ENCODE measurements around the gene CRYM.

Gene CRYM

GRCh38 chr16:21233521-21234150 is 44.5 kb downstream of the CRYM start, which contains the start of gene ANKS4B:
Gene ANKS4B, plus strand, starts transcription at chr16:21233699. Its CDS starts 39 bp downstream, at chr16:21233738.
- no peaks in the 10 kb centered on the region for H3K27me3 ChIP-seq (ENCODE audit: control insufficient read depth, insufficient read depth, low read length)
- H3K36me3 ChIP-seq (ENCODE audit: control insufficient read depth, insufficient read depth, low read length) = no peaks in the 10 kb centered on the region
- no peaks in the 10 kb centered on the region for H3K4me1 ChIP-seq (ENCODE audit: control insufficient read depth, insufficient read depth, low read length)
- no peak within 1 kb of the TSS for H3K4me3 ChIP-seq (ENCODE audit: low read depth, low read length)
- no peaks in the 10 kb centered on the region for H3K9me3 ChIP-seq (ENCODE audit: control insufficient read depth, insufficient read depth, low read length)
- no peak within 1 kb of the TSS for H3K9ac ChIP-seq (ENCODE audit: low read depth, low read length)

- H3K9ac ChIP-seq (ENCODE audit: low read depth, low read length) = no peak overlapping the region
- no peaks in the 10 kb centered on the region for H3K4me1 ChIP-seq (ENCODE audit: control insufficient read depth, insufficient read depth, low read length)
- H3K9me3 ChIP-seq (ENCODE audit: control insufficient read depth, insufficient read depth, low read length) = no peaks in the 10 kb centered on the region
- H3K4me3 ChIP-seq (ENCODE audit: low read depth, low read length) = no peak overlapping the region
- H3K27me3 ChIP-seq (ENCODE audit: control insufficient read depth, insufficient read depth, low read length) = no peaks in the 10 kb centered on the region
- no peaks in the 10 kb centered on the region for H3K36me3 ChIP-seq (ENCODE audit: control insufficient read depth, insufficient read depth, low read length)
Observed at GRCh38 chr16:21233045-21233520, 45.0 kb downstream of the CRYM start.

GRCh38 chr16:21228361-21228872 is 49.7 kb downstream of the CRYM start:
- no peaks in the 10 kb centered on the region for H3K27me3 ChIP-seq (ENCODE audit: control insufficient read depth, insufficient read depth, low read length)
- no peak overlapping the region for H3K9ac ChIP-seq (ENCODE audit: low read depth, low read length)
- H3K9me3 ChIP-seq (ENCODE audit: control insufficient read depth, insufficient read depth, low read length) = no peaks in the 10 kb centered on the region
- peaks cover 5% of the 10 kb centered on the region for H3K4me1 ChIP-seq (ENCODE audit: control insufficient read depth, insufficient read depth, low read length)
- H3K4me3 ChIP-seq (ENCODE audit: low read depth, low read length) = no peak overlapping the region
- no peaks in the 10 kb centered on the region for H3K36me3 ChIP-seq (ENCODE audit: control insufficient read depth, insufficient read depth, low read length)

GRCh38 chr16:21227866-21228265 is 50.2 kb downstream of the CRYM start:
- no peaks in the 10 kb centered on the region for H3K27me3 ChIP-seq (ENCODE audit: control insufficient read depth, insufficient read depth, low read length)
- no peak overlapping the region for H3K9ac ChIP-seq (ENCODE audit: low read depth, low read length)
- H3K9me3 ChIP-seq (ENCODE audit: control insufficient read depth, insufficient read depth, low read length) = no peaks in the 10 kb centered on the region
- peaks cover 8% of the 10 kb centered on the region for H3K4me1 ChIP-seq (ENCODE audit: control insufficient read depth, insufficient read depth, low read length)
- H3K36me3 ChIP-seq (ENCODE audit: control insufficient read depth, insufficient read depth, low read length) = no peaks in the 10 kb centered on the region
- H3K4me3 ChIP-seq (ENCODE audit: low read depth, low read length) = no peak overlapping the region

- H3K36me3 ChIP-seq (ENCODE audit: control insufficient read depth, insufficient read depth, low read length) = no peaks in the 10 kb centered on the region
Observed at GRCh38 chr16:21226749-21227148, 51.3 kb downstream of the CRYM start.

GRCh38 chr16:21224800-21225199 is 53.3 kb downstream of the CRYM start:
- Histone ChIP-seq H3K36me3 (ENCODE audit: control insufficient read depth, insufficient read depth, low read length) (no peaks in the 10 kb centered on the region), H3K4me3 (ENCODE audit: low read depth, low read length) (no peak overlapping the region), H3K9ac (ENCODE audit: low read depth, low read length) (no peak overlapping the region), H3K9me3 (ENCODE audit: control insufficient read depth, insufficient read depth, low read length) (no peaks in the 10 kb centered on the region), H3K4me1 (ENCODE audit: control insufficient read depth, insufficient read depth, low read length) (peaks cover 19% of the 10 kb centered on the region), H3K27me3 (ENCODE audit: control insufficient read depth, insufficient read depth, low read length) (peaks cover 3% of the 10 kb centered on the region)

More at GRCh38 chr16:21226749-21227148, 51.3 kb downstream of the CRYM start:
- Histone ChIP-seq H3K4me1 (ENCODE audit: control insufficient read depth, insufficient read depth, low read length) (peaks cover 13% of the 10 kb centered on the region), H3K4me3 (ENCODE audit: low read depth, low read length) (no peak overlapping the region), H3K27me3 (ENCODE audit: control insufficient read depth, insufficient read depth, low read length) (no peaks in the 10 kb centered on the region), H3K9ac (ENCODE audit: low read depth, low read length) (no peak overlapping the region), H3K9me3 (ENCODE audit: control insufficient read depth, insufficient read depth, low read length) (no peaks in the 10 kb centered on the region)

- H3K36me3 ChIP-seq (ENCODE audit: control insufficient read depth, insufficient read depth, low read length) = no peaks in the 10 kb centered on the region
- H3K9ac ChIP-seq (ENCODE audit: low read depth, low read length) = no peak overlapping the region
- H3K4me3 ChIP-seq (ENCODE audit: low read depth, low read length) = no peak overlapping the region
- H3K9me3 ChIP-seq (ENCODE audit: control insufficient read depth, insufficient read depth, low read length) = no peaks in the 10 kb centered on the region
- peaks cover 3% of the 10 kb centered on the region for H3K27me3 ChIP-seq (ENCODE audit: control insufficient read depth, insufficient read depth, low read length)
- H3K4me1 ChIP-seq (ENCODE audit: control insufficient read depth, insufficient read depth, low read length) = peaks cover 19% of the 10 kb centered on the region
Observed at GRCh38 chr16:21223787-21224186, 54.3 kb downstream of the CRYM start.

- Histone ChIP-seq H3K9me3 (ENCODE audit: control insufficient read depth, insufficient read depth, low read length) (no peaks in the 10 kb centered on the region), H3K27me3 (ENCODE audit: control insufficient read depth, insufficient read depth, low read length) (peaks cover 3% of the 10 kb centered on the region), H3K9ac (ENCODE audit: low read depth, low read length) (no peak overlapping the region), H3K4me3 (ENCODE audit: low read depth, low read length) (no peak overlapping the region), H3K4me1 (ENCODE audit: control insufficient read depth, insufficient read depth, low read length) (peaks cover 19% of the 10 kb centered on the region), H3K36me3 (ENCODE audit: control insufficient read depth, insufficient read depth, low read length) (no peaks in the 10 kb centered on the region)
Observed at GRCh38 chr16:21222495-21223337, 55.4 kb downstream of the CRYM start.

- H3K9ac ChIP-seq (ENCODE audit: low read depth, low read length) = no peak overlapping the region
- H3K36me3 ChIP-seq (ENCODE audit: control insufficient read depth, insufficient read depth, low read length) = no peaks in the 10 kb centered on the region
- peaks cover 19% of the 10 kb centered on the region for H3K4me1 ChIP-seq (ENCODE audit: control insufficient read depth, insufficient read depth, low read length)
- peaks cover 3% of the 10 kb centered on the region for H3K27me3 ChIP-seq (ENCODE audit: control insufficient read depth, insufficient read depth, low read length)
- no peak overlapping the region for H3K4me3 ChIP-seq (ENCODE audit: low read depth, low read length)
- H3K9me3 ChIP-seq (ENCODE audit: control insufficient read depth, insufficient read depth, low read length) = no peaks in the 10 kb centered on the region
Observed at GRCh38 chr16:21219551-21219950, 58.5 kb downstream of the CRYM start.

- Histone ChIP-seq H3K4me3 (ENCODE audit: low read depth, low read length) (no peak overlapping the region), H3K9ac (ENCODE audit: low read depth, low read length) (no peak overlapping the region), H3K36me3 (ENCODE audit: control insufficient read depth, insufficient read depth, low read length) (no peaks in the 10 kb centered on the region), H3K4me1 (ENCODE audit: control insufficient read depth, insufficient read depth, low read length) (peaks cover 17% of the 10 kb centered on the region), H3K27me3 (ENCODE audit: control insufficient read depth, insufficient read depth, low read length) (peaks cover 3% of the 10 kb centered on the region), H3K9me3 (ENCODE audit: control insufficient read depth, insufficient read depth, low read length) (no peaks in the 10 kb centered on the region)
Observed at GRCh38 chr16:21218153-21218552, 59.9 kb downstream of the CRYM start.

GRCh38 chr16:21217121-21217520 is 61.0 kb downstream of the CRYM start:
- Histone ChIP-seq H3K27me3 (ENCODE audit: control insufficient read depth, insufficient read depth, low read length) (peaks cover 3% of the 10 kb centered on the region), H3K4me3 (ENCODE audit: low read depth, low read length) (no peak overlapping the region), H3K36me3 (ENCODE audit: control insufficient read depth, insufficient read depth, low read length) (no peaks in the 10 kb centered on the region), H3K9me3 (ENCODE audit: control insufficient read depth, insufficient read depth, low read length) (no peaks in the 10 kb centered on the region), H3K4me1 (ENCODE audit: control insufficient read depth, insufficient read depth, low read length) (peaks cover 10% of the 10 kb centered on the region), H3K9ac (ENCODE audit: low read depth, low read length) (no peak overlapping the region)
